HG03439 (cell line): Measurements from ENCODE around the gene SPAG4.
A peak's percentile ranks its signal among the peaks of the same experiment; 100 is the strongest.

Experiments used
- ATAC-seq: cut with Tn5 transposase; IDR thresholded peaks from one replicate; pipeline ENCODE4 v1.9.1; 2021; ENCODE audit warnings: mild to moderate bottlenecking, moderate library complexity; ENCODE audit not compliant: unreplicated experiment

Gene SPAG4

GRCh38 chr20:35619196-35620095 is 3.8 kb downstream of the SPAG4 start:
- ATAC-seq = peak; percentile 26

DNA sequence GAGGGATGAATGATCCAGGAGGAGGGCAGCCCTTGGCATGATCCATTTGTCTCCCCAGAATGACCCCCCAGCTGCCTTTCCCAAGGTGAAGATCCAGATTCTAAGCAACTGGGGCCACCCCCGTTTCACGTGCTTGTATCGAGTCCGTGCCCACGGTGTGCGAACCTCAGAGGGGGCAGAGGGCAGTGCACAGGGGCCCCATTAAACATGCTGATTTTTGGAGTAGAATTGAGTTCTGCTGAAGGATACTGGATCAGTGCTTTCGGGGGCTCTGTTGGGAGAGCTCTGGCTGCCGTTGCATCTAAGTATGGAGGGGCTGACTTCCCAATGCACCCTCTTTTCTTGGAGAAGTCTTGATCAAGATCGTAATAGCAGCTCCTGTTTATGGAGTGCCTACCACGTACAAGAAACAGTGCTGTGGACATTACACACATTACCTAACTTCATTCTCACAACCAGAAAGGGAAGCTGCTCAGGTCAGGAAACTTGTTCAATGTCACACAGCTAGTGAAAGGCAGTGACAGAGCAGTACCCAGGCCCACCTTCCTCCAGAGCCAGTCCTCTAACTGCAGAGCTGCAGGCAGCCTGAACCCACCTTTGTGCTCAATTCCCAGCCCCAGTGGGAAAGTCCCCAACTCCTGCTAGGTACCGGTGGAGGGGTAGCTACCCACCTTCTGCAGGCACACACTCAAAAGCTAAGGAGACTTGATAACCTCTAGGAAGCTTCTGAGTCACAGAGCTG is 5.4 kb downstream of the SPAG4 start:
- ATAC-seq = no peak

- ATAC-seq = no peak
Observed at GRCh38 chr20:35621560-35621946, 5.9 kb downstream of the SPAG4 start.

- ATAC-seq = no peak
Observed at GRCh38 chr20:35625584-35626385, 10.2 kb downstream of the SPAG4 start.

DNA sequence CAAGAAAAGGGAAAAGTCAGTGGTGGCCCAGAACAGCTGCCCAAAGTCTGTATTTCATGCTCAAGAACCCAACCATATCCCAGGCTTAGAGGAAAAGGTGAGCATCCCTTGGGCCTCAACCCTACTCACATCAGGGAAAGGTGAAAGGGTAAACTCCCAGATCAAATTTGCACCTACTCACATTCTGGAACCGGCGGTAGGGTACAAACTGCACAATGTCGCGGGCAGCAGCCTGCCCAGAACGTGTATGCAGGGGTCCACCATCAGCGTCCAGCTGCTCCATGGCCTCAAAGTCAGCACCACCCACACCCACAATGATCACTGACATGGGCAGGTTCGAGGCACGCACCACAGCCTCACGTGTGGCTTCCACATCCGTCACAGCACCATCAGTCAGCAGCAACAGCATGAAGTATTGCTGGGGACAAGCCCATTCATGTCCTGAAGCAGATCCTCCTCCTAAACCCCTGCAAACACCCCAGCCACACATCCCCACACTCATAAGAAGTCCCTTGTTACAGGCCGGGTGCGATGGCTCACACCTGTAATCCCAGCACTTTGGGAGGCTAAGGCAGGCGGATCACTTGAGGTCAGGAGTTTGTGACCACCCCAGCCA is 10.9 kb downstream of the SPAG4 start:
- no peak for ATAC-seq

- ATAC-seq = no peak
Observed at GRCh38 chr20:35627121-35627520, 11.5 kb downstream of the SPAG4 start.

GRCh38 chr20:35629427-35630145 is 14.0 kb downstream of the SPAG4 start:
- ATAC-seq = no peak

DNA sequence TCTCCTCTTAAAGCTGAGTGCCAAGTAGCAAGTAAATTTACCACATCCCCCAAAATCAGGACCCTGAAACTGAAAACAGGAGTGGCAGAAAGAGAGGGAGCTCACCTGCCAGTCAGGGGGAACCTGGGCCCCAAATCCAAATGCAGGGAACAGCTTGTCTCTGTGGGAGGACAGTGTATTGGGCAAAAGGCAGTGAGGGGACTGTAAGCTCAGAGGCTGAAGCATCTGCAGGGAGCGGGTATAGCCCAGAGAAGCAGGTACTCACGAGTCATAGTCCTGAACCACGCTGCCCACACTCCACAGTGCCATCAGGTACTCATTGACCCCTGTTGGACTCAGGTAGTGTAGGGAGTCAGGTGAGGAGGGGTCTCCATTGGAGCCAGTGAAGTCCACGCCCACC is 15.0 kb downstream of the SPAG4 start:
- ATAC-seq = no peak

- no peak for ATAC-seq
Observed at GRCh38 chr20:35632539-35633115, 17.0 kb downstream of the SPAG4 start.

DNA sequence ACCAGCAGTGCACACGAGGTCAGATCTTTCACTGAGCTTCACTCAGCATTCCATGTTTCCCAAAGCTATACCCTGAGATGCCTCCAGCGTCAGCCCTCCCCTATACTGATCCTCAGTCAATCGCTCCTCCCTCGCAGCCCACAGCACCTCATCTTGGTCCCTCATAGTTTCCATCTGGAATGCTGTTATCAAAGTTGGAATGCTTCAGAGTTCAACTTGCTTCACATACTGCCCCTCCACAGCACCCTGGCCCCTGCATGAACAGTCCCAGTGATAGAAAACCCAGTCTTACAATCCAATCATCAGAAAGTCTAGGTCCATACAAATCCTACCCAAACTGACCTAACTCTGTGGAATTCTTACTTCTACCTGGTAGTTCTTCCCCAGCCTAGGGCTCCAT is 20.0 kb downstream of the SPAG4 start:
- ATAC-seq = no peak

DNA sequence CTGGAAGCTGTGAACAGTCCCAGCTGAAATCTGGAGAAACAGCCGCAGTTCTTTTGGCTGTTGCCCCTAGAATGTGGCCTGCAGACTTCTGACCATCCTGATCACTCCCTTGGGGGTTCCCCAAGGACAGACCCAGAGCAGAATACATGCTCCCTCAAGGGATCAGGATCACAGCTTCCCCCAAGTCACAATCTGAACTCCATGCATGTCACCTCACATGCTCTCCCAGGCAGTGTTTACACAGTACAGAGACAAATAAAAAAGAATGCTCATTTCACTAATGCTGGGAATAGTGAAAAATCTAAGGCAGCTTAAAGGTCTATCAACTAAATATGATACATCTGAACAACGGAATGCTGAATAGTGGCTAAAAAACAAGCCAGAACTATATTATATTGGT is 20.5 kb downstream of the SPAG4 start:
- no peak for ATAC-seq

DNA sequence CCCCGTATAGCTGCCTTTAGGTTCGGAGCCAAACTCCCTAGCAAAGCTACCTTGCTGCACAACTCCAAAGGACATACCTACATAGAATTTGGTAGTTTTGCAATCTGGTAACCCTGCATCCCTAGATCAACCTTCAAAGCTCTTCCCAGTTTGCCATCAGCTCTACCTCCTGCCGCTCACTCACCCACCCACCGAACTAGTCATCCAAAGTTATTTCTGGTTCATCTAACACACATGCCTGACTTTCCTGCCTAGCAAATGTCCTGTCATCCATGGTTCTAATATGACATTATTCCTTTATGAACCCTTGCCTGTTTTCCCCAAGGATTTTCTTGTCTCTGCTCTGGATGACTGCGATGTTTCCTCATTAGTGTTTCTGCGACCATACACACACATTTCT is 21.6 kb downstream of the SPAG4 start:
- no peak for ATAC-seq

- no peak for ATAC-seq
Observed at GRCh38 chr20:35638751-35639150, 23.1 kb downstream of the SPAG4 start.

GRCh38 chr20:35640724-35641123 is 25.1 kb downstream of the SPAG4 start:
- ATAC-seq = no peak

DNA sequence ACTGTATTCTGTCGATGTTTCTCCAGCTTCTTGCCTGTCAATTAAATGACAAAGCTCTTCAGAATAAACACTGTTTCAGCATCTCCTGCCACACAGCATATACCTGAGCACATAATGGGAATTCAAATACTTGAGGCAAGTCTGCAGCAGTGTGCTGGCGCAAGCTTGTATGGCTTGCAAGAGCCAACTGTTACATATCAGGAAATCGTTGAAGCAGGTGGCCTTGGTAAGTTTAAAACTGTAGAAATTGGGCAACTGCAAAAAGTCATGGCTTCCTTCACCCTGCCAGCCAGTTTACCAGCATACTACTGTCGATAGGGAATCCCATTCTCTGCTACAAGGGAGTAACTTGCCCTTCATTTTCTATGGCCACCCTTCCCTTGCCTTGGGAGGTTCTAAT is 26.1 kb downstream of the SPAG4 start:
- no peak for ATAC-seq

GRCh38 chr20:35643045-35643444 is 27.4 kb downstream of the SPAG4 start:
- ATAC-seq = no peak

DNA sequence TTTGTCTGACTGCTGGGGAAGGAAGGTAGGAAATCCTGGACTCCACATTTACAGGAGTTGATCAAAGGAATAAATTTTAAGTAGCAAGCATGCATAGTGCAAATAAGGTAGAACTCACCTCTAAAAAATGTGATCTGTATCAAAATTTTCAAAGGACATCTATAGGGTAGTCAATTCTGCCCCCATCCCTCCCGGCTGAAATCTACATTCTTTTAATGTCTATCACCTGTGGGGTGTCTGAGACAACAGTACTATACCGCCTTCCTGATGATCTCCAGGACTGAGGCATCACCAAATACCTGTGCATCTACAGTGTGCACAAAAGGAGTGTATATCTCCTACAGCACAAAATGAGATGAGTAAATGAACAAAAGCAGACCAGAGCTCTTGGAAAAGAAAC is 29.2 kb downstream of the SPAG4 start:
- no peak for ATAC-seq

GRCh38 chr20:35648836-35649235 is 33.2 kb downstream of the SPAG4 start:
- ATAC-seq = no peak

DNA sequence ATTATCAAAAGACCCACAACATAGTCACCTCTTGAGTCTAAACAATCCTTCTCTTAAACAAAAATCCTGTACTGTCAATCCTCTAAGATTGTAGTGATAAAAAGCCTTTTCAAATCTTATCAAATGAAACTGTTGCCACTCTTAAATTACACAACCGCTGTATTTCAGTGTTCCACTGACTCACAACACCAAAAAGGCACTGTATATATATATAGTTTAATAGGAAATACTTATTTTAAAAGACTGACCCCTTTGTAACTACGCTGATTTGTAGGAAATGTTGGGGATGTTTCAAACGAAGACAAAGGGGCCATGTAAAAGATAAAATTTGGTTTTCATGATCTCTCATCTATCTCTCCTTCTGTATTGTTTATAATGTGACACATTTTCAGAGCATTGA is 35.0 kb downstream of the SPAG4 start:
- no peak for ATAC-seq

DNA sequence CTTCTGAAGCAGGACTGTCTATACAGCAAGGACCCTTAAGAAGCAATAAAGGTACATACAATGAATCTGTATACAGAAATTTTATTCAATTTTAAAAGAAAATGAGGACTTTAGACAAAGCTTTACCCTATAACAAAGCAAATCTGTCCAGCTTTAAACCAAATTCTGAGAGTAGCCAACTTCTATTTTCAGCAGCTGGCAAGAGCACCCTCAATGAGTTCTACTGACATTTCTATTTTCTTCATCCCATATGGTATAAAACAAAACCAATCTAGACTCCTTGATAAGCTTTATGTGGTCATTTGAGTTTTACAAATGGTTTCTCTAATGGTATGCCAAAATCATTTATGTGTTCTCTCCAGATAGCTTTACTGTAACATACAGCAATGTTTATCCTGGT is 36.3 kb downstream of the SPAG4 start:
- no peak for ATAC-seq
